Loucy (cell line): ENCODE data around the gene DTL.

Source experiments
- H2AFZ ChIP-seq: fragments of 200-600 bp; sonication (generic); 2 replicates; pipeline ENCODE4 v1.6.0; 2016; ENCODE audit warnings: antibody characterized with exemption, mild to moderate bottlenecking, low read length, moderate library complexity
- H3F3A ChIP-seq: fragments of 200-600 bp; 2 replicates; pipeline ENCODE4 v1.6.0; 2016; ENCODE audit warnings: antibody characterized with exemption, low read depth, mild to moderate bottlenecking
- H3K27me3 ChIP-seq: fragments of 200-600 bp; sonication (generic); 2 replicates; pipeline ENCODE4 v1.6.1; 2014; ENCODE audit warnings: low read length, mild to moderate bottlenecking; ENCODE audit not compliant: insufficient read depth, poor library complexity, severe bottlenecking
- H3K36me3 ChIP-seq: fragments of 200-600 bp; sonication (generic); 2 replicates; pipeline ENCODE4 v1.6.1; 2016; ENCODE audit warnings: low read length; ENCODE audit not compliant: insufficient read depth
- H3K4me1 ChIP-seq: fragments of 200-600 bp; sonication (generic); 2 replicates; pipeline ENCODE4 v1.5.1; 2014; ENCODE audit warnings: low read length, mild to moderate bottlenecking; ENCODE audit not compliant: insufficient read depth, poor library complexity, severe bottlenecking
- H3K4me2 ChIP-seq: fragments of 200-600 bp; sonication (generic); 2 replicates; pipeline ENCODE4 v1.6.0; 2014; ENCODE audit warnings: antibody characterized with exemption, low read length, low read depth, mild to moderate bottlenecking; ENCODE audit not compliant: poor library complexity, severe bottlenecking
- H3K4me3 ChIP-seq: fragments of 200-600 bp; sonication (generic); 2 replicates; pipeline ENCODE4 v1.5.1; 2014; ENCODE audit warnings: low read length, mild to moderate bottlenecking, mixed read lengths; ENCODE audit not compliant: poor library complexity, severe bottlenecking
- H3K79me2 ChIP-seq: fragments of 200-600 bp; sonication (generic); 2 replicates; pipeline ENCODE4 v1.6.1; 2014; ENCODE audit warnings: low read length; ENCODE audit not compliant: insufficient read depth
- H3K9ac ChIP-seq: fragments of 200-600 bp; sonication (generic); 2 replicates; pipeline ENCODE4 v1.6.0; 2014; ENCODE audit warnings: mild to moderate bottlenecking, low read depth, low read length, moderate library complexity; ENCODE audit not compliant: poor library complexity, severe bottlenecking
- H3K9me2 ChIP-seq: fragments of 200-600 bp; sonication (generic); replicated peaks from 2 replicates; pipeline ENCODE4 v1.6.1; 2016; ENCODE audit warnings: low read depth, low read length, mixed read lengths
- H3K9me3 ChIP-seq: fragments of 200-600 bp; sonication (generic); 2 replicates; pipeline ENCODE4 v1.6.1; 2014; ENCODE audit warnings: mild to moderate bottlenecking, antibody characterized with exemption, low read length, low read depth; ENCODE audit not compliant: insufficient read depth
- H4K20me1 ChIP-seq: fragments of 200-600 bp; sonication (generic); 2 replicates; pipeline ENCODE4 v1.6.0; 2014; ENCODE audit warnings: antibody characterized with exemption, low read length, mild to moderate bottlenecking; ENCODE audit not compliant: insufficient read depth, poor library complexity, severe bottlenecking
- CTCF ChIP-seq: fragments of 200-600 bp; sonication (generic); conservative IDR thresholded peaks from 2 replicates; pipeline ENCODE4 v1.5.1; 2014; ENCODE audit warnings: mild to moderate bottlenecking, antibody characterized with exemption, low read length
- EZH2phosphoT487 ChIP-seq: fragments of 200-600 bp; IDR thresholded peaks from 2 replicates; pipeline ENCODE4 v1.6.1; 2018; ENCODE audit warnings: antibody characterized with exemption, mild to moderate bottlenecking, moderate library complexity, borderline replicate concordance

DTL gene

GRCh38 chr1:212119397-212119837 is 83.9 kb downstream of the DTL start:
- Histone ChIP-seq H3K4me3 (no peak overlapping the region), H3K27me3 (no peaks in the 10 kb centered on the region), H4K20me1 (peaks cover 3% of the 10 kb centered on the region), H3K4me2 (no peak overlapping the region), H3K9me2 (no peaks in the 10 kb centered on the region), H2AFZ (no peak overlapping the region), H3K36me3 (no peaks in the 10 kb centered on the region), H3K79me2 (no peaks in the 10 kb centered on the region), H3F3A (no peaks in the 10 kb centered on the region), H3K9me3 (no peaks in the 10 kb centered on the region), H3K9ac (no peak overlapping the region), H3K4me1 (no peaks in the 10 kb centered on the region)
- no peak for TF ChIP-seq CTCF
- TF ChIP-seq EZH2phosphoT487, result no peak

GRCh38 chr1:212119863-212120262 is 84.3 kb downstream of the DTL start:
- H3K4me1 ChIP-seq, result no peaks in the 10 kb centered on the region
- no peak overlapping the region for H3K4me3 ChIP-seq
- no peaks in the 10 kb centered on the region for H3K36me3 ChIP-seq
- no peak overlapping the region for H2AFZ ChIP-seq
- no peak overlapping the region for H3K4me2 ChIP-seq
- no peaks in the 10 kb centered on the region for H3F3A ChIP-seq
- no peaks in the 10 kb centered on the region for H3K27me3 ChIP-seq
- H3K9ac ChIP-seq, result no peak overlapping the region
- no peaks in the 10 kb centered on the region for H3K79me2 ChIP-seq
- peaks cover 3% of the 10 kb centered on the region for H4K20me1 ChIP-seq
- H3K9me3 ChIP-seq, result no peaks in the 10 kb centered on the region
- TF ChIP-seq EZH2phosphoT487, result no peak
- no peaks in the 10 kb centered on the region for H3K9me2 ChIP-seq

GRCh38 chr1:212121779-212122178 is 86.2 kb downstream of the DTL start:
- no peak overlapping the region for H3K4me2 ChIP-seq
- no peaks in the 10 kb centered on the region for H3K9me2 ChIP-seq
- no peaks in the 10 kb centered on the region for H3K27me3 ChIP-seq
- no peaks in the 10 kb centered on the region for H3K4me1 ChIP-seq
- no peak overlapping the region for H2AFZ ChIP-seq
- no peak overlapping the region for H3K4me3 ChIP-seq
- no peaks in the 10 kb centered on the region for H3K36me3 ChIP-seq
- H3K9ac ChIP-seq, result no peak overlapping the region
- H3F3A ChIP-seq, result no peaks in the 10 kb centered on the region
- H3K79me2 ChIP-seq, result no peaks in the 10 kb centered on the region
- TF ChIP-seq CTCF (no peak), EZH2phosphoT487 (no peak)
- peaks cover 3% of the 10 kb centered on the region for H4K20me1 ChIP-seq
- H3K9me3 ChIP-seq, result no peaks in the 10 kb centered on the region
